Liver (tissue), 9 donors: ENCODE results near the gene HEPACAM. TPM values are rescaled to one million over a fixed set of nuclear protein-coding genes. Genes with fewer than 3 reads are reported as not detected.
"Not testable (repeated sequence)": the region's sequence is repeated elsewhere in the genome, so short reads cannot be mapped to it uniquely, and the experiment has no call there.

Source experiments
- DNase-seq: peaks from one replicate; pipeline ENCODE4 v3.0.0-alpha.2; 2017; ENCODE audit warnings: low spot score
- H3K27ac ChIP-seq, 2 donors: one replicate each; pipeline ENCODE4 v1.7.0; 2013; ENCODE audit warnings: inconsistent platforms in 2 of 2, low read length in 2 of 2, control low read depth in 1 of 2, low read depth in 1 of 2, mild to moderate bottlenecking in 1 of 2
- H3K27me3 ChIP-seq, 4 donors: one replicate each; pipeline versions ENCODE4 v1.6.1 to v1.7.0; 2013; ENCODE audit warnings: low read length in 3 of 4, inconsistent platforms in 1 of 4, mild to moderate bottlenecking in 1 of 4, moderate library complexity in 1 of 4; ENCODE audit not compliant: control insufficient read depth in 4 of 4, insufficient read depth in 4 of 4
- H3K36me3 ChIP-seq, 4 donors: one replicate each; pipeline versions ENCODE4 v1.6.1 to v1.7.0; 2013; ENCODE audit warnings: low read length in 3 of 4, mild to moderate bottlenecking in 3 of 4, low read depth in 1 of 4, moderate library complexity in 1 of 4; ENCODE audit not compliant: control insufficient read depth in 4 of 4, insufficient read depth in 3 of 4
- H3K4me1 ChIP-seq, 4 donors: one replicate each; pipeline versions ENCODE4 v1.6.1 to v1.7.0; 2013; ENCODE audit warnings: low read length in 3 of 4, mild to moderate bottlenecking in 3 of 4, moderate library complexity in 1 of 4; ENCODE audit not compliant: control insufficient read depth in 4 of 4, insufficient read depth in 4 of 4
- H3K4me3 ChIP-seq, 3 donors: one replicate each; pipeline versions ENCODE4 v1.6.1 to v1.7.0; 2013; ENCODE audit warnings: low read length in 3 of 3, control low read depth in 1 of 3, low read depth in 1 of 3, mild to moderate bottlenecking in 1 of 3
- H3K9ac ChIP-seq, 2 donors: one replicate each; pipeline ENCODE4 v1.7.0; 2013; ENCODE audit warnings: low read length in 2 of 2, mild to moderate bottlenecking in 2 of 2, moderate library complexity in 2 of 2, control low read depth in 1 of 2, low read depth in 1 of 2
- H3K9me3 ChIP-seq, 4 donors: one replicate each; pipeline versions ENCODE4 v1.6.1 to v1.7.0; 2013; ENCODE audit warnings: low read length in 3 of 4; ENCODE audit not compliant: control insufficient read depth in 4 of 4
- EGR1 ChIP-seq, 2 donors: IDR thresholded peaks; 2 replicates each; pipeline ENCODE4 v1.6.1; 2016 to 2018; ENCODE audit warnings: antibody characterized with exemption in 2 of 2, low read depth in 2 of 2
- GABPA ChIP-seq, 2 donors: IDR thresholded peaks in 1 of 2; conservative IDR thresholded peaks in 1 of 2; 2 replicates each; pipeline ENCODE4 v1.6.1; 2016; ENCODE audit warnings: antibody characterized with exemption in 2 of 2, mild to moderate bottlenecking in 1 of 2, moderate library complexity in 1 of 2
- HNF4G ChIP-seq: IDR thresholded peaks from 2 replicates; pipeline ENCODE4 v1.6.1; 2016; ENCODE audit warnings: antibody characterized with exemption
- RAD21 ChIP-seq, 2 donors: IDR thresholded peaks; 2 replicates each; pipeline ENCODE4 v1.6.1; 2016; ENCODE audit warnings: antibody characterized with exemption in 2 of 2, mild to moderate bottlenecking in 2 of 2
- TAF1 ChIP-seq: conservative IDR thresholded peaks from 2 replicates; pipeline ENCODE4 v1.6.1; 2016; ENCODE audit warnings: antibody characterized with exemption, mild to moderate bottlenecking
- YY1 ChIP-seq: IDR thresholded peaks from 2 replicates; pipeline ENCODE4 v1.6.1; 2016; ENCODE audit warnings: antibody characterized with exemption, mild to moderate bottlenecking
- WGBS: extraction: QIAGEN DNeasy Blood & Tissue Kit; methylation state at CpG from one replicate; pipeline ENCODE4 v1.1.7; 2013; 5-methylcytosine and 5-hydroxymethylcytosine counted together
- polyA plus RNA-seq, 2 donors: library from polyadenylated mRNA; stranded (reverse) in 1 of 2; unstranded in 1 of 2; fragments of 200-250 nt in 1 of 2; fragments of >200 nt in 1 of 2; fragmentation: Nextera tagmentation in 1 of 2; extraction: Ambion mirVana in 1 of 2; gene quantifications; one replicate each; pipeline versions ENCODE4 v1.2.1 to v1.2.3, GENCODE V29; 2013 to 2015
- total RNA-seq, 2 donors: library from RNA; depleted of rRNA; stranded (reverse); fragments of >200 nt; gene quantifications; one replicate each; pipeline ENCODE4 v1.2.3, GENCODE V29; 2014
- TF ChIP-seq, protein P1 (sequence below): fragments of 150-350 bp; IDR thresholded peaks from 2 replicates; pipeline ENCODE4 v1.5.1; 2017; ENCODE audit warnings: improper control_type of control experiment, low read depth, low read length; ENCODE audit not compliant: missing input control
- TF ChIP-seq, protein P2 (sequence below): IDR thresholded peaks from 2 replicates; pipeline ENCODE4 v1.6.1; 2016; ENCODE audit warnings: antibody characterized with exemption
- TF ChIP-seq, protein P3 (sequence below): IDR thresholded peaks from 2 replicates; pipeline ENCODE4 v1.6.1; 2016; ENCODE audit warnings: antibody characterized with exemption
- TF ChIP-seq, protein P4 (sequence below): IDR thresholded peaks from 2 replicates; pipeline ENCODE4 v1.6.1; 2016; ENCODE audit warnings: antibody characterized with exemption, mild to moderate bottlenecking
- TF ChIP-seq, protein P5 (sequence below): IDR thresholded peaks from 2 replicates; pipeline ENCODE4 v1.6.1; 2016; ENCODE audit warnings: antibody characterized with exemption
- donor health status: healthy.
- donor health status: healthy.
- donor health status: healthy.
- donor health status: healthy.
- donor health status: healthy.

The HEPACAM gene
- total and polyA plus RNA-seq, 4 donors: 0.79 to 7.1 (median 3.3) TPM; not detected in 1

DNA sequence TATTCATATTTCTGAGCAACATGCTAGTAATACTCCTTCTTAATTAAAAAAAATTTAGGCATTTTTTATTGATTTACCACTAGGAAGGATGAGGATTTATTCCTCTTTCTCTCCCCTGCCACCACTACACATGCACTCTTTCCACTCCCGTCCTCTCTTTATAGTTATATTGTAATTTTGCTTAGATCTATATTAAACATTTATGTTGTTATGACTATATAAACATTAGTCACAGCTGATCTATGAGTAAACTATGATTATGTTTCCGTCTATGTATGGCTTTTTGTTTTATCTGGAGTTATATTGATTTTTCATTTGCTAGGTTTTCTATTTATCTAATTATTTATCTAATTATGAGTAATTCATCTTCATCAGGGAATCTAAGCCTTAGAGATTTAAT, 36.0 kb upstream of the HEPACAM start:
- Histone ChIP-seq H3K4me1 (peaks cover 0 to 4% (median 0%) of the 10 kb centered on the region in 4 donors), H3K4me3 (no peak overlapping the region), H3K27me3 (no peaks in the 10 kb centered on the region), H3K36me3 (peaks cover 0 to 2% (median 0%) of the 10 kb centered on the region in 4 donors), H3K9me3 (no peaks in the 10 kb centered on the region), H3K9ac (no peak overlapping the region), H3K27ac (no peak overlapping the region)
- DNase-seq: no peak
- no peak for TF ChIP-seq HNF4G
- no peak for TF ChIP-seq EGR1 (IDR thresholded peaks at IDR 0.05; ENCODE audit: low read depth in 2 of 2)
- TF ChIP-seq, protein P1, sequence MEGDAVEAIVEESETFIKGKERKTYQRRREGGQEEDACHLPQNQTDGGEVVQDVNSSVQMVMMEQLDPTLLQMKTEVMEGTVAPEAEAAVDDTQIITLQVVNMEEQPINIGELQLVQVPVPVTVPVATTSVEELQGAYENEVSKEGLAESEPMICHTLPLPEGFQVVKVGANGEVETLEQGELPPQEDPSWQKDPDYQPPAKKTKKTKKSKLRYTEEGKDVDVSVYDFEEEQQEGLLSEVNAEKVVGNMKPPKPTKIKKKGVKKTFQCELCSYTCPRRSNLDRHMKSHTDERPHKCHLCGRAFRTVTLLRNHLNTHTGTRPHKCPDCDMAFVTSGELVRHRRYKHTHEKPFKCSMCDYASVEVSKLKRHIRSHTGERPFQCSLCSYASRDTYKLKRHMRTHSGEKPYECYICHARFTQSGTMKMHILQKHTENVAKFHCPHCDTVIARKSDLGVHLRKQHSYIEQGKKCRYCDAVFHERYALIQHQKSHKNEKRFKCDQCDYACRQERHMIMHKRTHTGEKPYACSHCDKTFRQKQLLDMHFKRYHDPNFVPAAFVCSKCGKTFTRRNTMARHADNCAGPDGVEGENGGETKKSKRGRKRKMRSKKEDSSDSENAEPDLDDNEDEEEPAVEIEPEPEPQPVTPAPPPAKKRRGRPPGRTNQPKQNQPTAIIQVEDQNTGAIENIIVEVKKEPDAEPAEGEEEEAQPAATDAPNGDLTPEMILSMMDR: no peak
- TF ChIP-seq, protein P2, sequence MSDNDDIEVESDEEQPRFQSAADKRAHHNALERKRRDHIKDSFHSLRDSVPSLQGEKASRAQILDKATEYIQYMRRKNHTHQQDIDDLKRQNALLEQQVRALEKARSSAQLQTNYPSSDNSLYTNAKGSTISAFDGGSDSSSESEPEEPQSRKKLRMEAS: no peak
- TF ChIP-seq, protein P3, sequence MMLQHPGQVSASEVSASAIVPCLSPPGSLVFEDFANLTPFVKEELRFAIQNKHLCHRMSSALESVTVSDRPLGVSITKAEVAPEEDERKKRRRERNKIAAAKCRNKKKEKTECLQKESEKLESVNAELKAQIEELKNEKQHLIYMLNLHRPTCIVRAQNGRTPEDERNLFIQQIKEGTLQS: no peak
- TF ChIP-seq, protein P4, sequence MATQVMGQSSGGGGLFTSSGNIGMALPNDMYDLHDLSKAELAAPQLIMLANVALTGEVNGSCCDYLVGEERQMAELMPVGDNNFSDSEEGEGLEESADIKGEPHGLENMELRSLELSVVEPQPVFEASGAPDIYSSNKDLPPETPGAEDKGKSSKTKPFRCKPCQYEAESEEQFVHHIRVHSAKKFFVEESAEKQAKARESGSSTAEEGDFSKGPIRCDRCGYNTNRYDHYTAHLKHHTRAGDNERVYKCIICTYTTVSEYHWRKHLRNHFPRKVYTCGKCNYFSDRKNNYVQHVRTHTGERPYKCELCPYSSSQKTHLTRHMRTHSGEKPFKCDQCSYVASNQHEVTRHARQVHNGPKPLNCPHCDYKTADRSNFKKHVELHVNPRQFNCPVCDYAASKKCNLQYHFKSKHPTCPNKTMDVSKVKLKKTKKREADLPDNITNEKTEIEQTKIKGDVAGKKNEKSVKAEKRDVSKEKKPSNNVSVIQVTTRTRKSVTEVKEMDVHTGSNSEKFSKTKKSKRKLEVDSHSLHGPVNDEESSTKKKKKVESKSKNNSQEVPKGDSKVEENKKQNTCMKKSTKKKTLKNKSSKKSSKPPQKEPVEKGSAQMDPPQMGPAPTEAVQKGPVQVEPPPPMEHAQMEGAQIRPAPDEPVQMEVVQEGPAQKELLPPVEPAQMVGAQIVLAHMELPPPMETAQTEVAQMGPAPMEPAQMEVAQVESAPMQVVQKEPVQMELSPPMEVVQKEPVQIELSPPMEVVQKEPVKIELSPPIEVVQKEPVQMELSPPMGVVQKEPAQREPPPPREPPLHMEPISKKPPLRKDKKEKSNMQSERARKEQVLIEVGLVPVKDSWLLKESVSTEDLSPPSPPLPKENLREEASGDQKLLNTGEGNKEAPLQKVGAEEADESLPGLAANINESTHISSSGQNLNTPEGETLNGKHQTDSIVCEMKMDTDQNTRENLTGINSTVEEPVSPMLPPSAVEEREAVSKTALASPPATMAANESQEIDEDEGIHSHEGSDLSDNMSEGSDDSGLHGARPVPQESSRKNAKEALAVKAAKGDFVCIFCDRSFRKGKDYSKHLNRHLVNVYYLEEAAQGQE: no peak
- WGBS: 92% methylated on average over 2 of the region's 2 CpGs

DNA sequence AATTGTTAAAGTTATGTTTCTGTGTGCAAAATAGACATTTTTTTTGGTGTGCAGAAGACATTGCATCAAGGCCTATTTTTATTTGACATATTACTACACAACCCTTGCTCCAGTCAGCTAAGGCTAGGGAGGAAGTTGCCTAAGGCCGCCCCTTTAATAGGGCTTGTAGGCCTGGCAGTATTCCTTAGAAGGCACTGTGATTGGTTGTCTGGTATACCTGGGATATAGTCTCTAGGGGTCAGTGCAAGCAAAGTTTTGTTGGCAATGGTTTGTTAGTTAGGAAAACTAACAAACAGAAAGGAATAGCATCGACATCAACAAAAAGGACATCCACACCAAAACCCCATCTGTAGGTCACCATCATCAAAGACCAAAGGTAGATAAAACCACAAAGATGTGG, 35.1 kb upstream of the HEPACAM start:
- Histone ChIP-seq H3K9me3 (no peaks in the 10 kb centered on the region), H3K4me3 (no peak overlapping the region), H3K4me1 (peaks cover 0 to 4% (median 0%) of the 10 kb centered on the region in 4 donors), H3K27me3 (no peaks in the 10 kb centered on the region), H3K9ac (no peak overlapping the region), H3K36me3 (peaks cover 0 to 2% (median 0%) of the 10 kb centered on the region in 4 donors), H3K27ac (no peak overlapping the region)
- DNase-seq: no peak
- TF ChIP-seq RAD21 (IDR thresholded peaks at IDR 0.05): peak; percentile 13 to 31
- TF ChIP-seq GABPA (IDR thresholded peaks at IDR 0.05 in 1 of 2, conservative IDR thresholded peaks at IDR 0.05 in 1 of 2): no peak
- TF ChIP-seq, protein P3: no peak
- TF ChIP-seq TAF1: no peak
- TF ChIP-seq, protein P2: no peak
- TF ChIP-seq, protein P5, sequence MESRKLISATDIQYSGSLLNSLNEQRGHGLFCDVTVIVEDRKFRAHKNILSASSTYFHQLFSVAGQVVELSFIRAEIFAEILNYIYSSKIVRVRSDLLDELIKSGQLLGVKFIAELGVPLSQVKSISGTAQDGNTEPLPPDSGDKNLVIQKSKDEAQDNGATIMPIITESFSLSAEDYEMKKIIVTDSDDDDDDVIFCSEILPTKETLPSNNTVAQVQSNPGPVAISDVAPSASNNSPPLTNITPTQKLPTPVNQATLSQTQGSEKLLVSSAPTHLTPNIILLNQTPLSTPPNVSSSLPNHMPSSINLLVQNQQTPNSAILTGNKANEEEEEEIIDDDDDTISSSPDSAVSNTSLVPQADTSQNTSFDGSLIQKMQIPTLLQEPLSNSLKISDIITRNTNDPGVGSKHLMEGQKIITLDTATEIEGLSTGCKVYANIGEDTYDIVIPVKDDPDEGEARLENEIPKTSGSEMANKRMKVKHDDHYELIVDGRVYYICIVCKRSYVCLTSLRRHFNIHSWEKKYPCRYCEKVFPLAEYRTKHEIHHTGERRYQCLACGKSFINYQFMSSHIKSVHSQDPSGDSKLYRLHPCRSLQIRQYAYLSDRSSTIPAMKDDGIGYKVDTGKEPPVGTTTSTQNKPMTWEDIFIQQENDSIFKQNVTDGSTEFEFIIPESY: no peak
- TF ChIP-seq YY1: no peak
- WGBS: 53% methylated on average over 2 of the region's 2 CpGs

DNA sequence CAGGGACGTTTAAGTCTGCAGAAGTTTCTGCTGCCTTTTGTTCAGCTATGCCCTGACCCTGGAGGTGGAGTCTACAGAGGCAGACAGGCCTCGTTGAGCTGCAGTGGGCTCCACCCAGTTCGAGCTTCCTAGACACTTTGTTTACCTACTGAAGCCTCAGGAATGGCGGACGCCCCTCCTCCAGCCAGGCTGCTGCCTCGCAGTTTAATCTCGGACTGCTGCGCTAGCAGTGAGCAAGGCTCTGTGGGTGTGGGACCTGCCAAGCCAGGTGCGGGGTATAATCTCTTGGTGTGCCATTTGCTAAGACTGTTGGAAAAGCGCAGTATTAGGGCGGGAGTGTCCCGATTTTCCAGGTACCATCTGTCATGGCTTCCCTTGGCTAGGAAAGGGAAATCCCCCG, 32.4 kb upstream of the HEPACAM start:
- not testable (repeated sequence) for DNase-seq, H3K27ac ChIP-seq, H3K9me3 ChIP-seq, H3K9ac ChIP-seq, H3K4me3 ChIP-seq, H3K4me1 ChIP-seq, H3K36me3 ChIP-seq, H3K27me3 ChIP-seq
- WGBS: 89% methylated on average over 13 of the region's 13 CpGs
